ENCODE data around the gene HOXC5. TPM values are rescaled to one million over a fixed set of nuclear protein-coding genes. Genes with fewer than 3 reads are reported as not detected.

HOXC5 gene
- total RNA-seq, 1 experiment from 2014 or later = 5.0 TPM

GRCh38 chr12:54045401-54045800 lies 12.6 kb downstream of the HOXC5 start:
- Histone ChIP-seq H3K27me3 (ENCODE audit: control insufficient read depth, insufficient read depth, low read length) (no peaks in the 10 kb centered on the region), H3K4me1 (ENCODE audit: control insufficient read depth, insufficient read depth, low read length) (peaks cover 83% of the 10 kb centered on the region), H3K27ac (ENCODE audit: low read length) (no peak overlapping the region; the same call in 1 of the 2 replicates), H3K4me3 (ENCODE audit: low read depth in 2 of 2, low read length in 2 of 2) (no peak overlapping the region), H3K36me3 (ENCODE audit: control insufficient read depth, insufficient read depth, low read length) (no peaks in the 10 kb centered on the region), H3K9me3 (ENCODE audit: control insufficient read depth, insufficient read depth, low read depth, low read length) (no peaks in the 10 kb centered on the region)
- ATAC-seq = no peak
- intact Hi-C loops (cut with micrococcal nuclease; ENCODE audit: unreplicated experiment) (no loop called here), in situ Hi-C loops (cut with HindIII; ENCODE audit: low pct_unique_long_range_greater_than_20kb, low sequenced_read_pairs) (no loop called here)
- no peak for DNase-seq (ENCODE audit: low read depth, low spot score)
- TF ChIP-seq POLR2AphosphoS5 (IDR thresholded peaks at IDR 0.05; ENCODE audit: low read depth, low read length) (no peak), CTCF (IDR thresholded peaks at IDR 0.05) (no peak), TCF7L2 (IDR thresholded peaks at IDR 0.05; ENCODE audit: low read depth, low read length) (no peak), REST (IDR thresholded peaks at IDR 0.05; ENCODE audit: insufficient read depth in 1 of 2, low read depth in 2 of 2, low read length in 1 of 2) (no peak)
- no TSS peak for BruUV-seq (replicated peaks)
- ChIA-PET CTCF (no interaction called here), POLR2A (no interaction called here)

GRCh38 chr12:54045868-54046521 lies 13.1 kb downstream of the HOXC5 start:
- Histone ChIP-seq H3K9me3 (ENCODE audit: control insufficient read depth, insufficient read depth, low read depth, low read length) (no peaks in the 10 kb centered on the region), H3K4me1 (ENCODE audit: control insufficient read depth, insufficient read depth, low read length) (peaks cover 83% of the 10 kb centered on the region), H3K27ac (ENCODE audit: low read length) (no peak overlapping the region), H3K36me3 (ENCODE audit: control insufficient read depth, insufficient read depth, low read length) (no peaks in the 10 kb centered on the region), H3K4me3 (ENCODE audit: low read depth in 2 of 2, low read length in 2 of 2) (no peak overlapping the region), H3K27me3 (ENCODE audit: control insufficient read depth, insufficient read depth, low read length) (no peaks in the 10 kb centered on the region)
- ChIA-PET CTCF (no interaction called here), POLR2A (no interaction called here)
- ATAC-seq (no peak), DNase-seq (ENCODE audit: low read depth, low spot score) (no peak)
- in situ Hi-C loops (cut with HindIII; ENCODE audit: low pct_unique_long_range_greater_than_20kb, low sequenced_read_pairs) (no loop called here), intact Hi-C loops (cut with micrococcal nuclease; ENCODE audit: unreplicated experiment) (no loop called here)
- TF ChIP-seq CTCF (IDR thresholded peaks at IDR 0.05) (no peak), SIN3A (IDR thresholded peaks at IDR 0.05; ENCODE audit: borderline replicate concordance, insufficient read depth, low read depth, low read length) (no peak), TCF7L2 (IDR thresholded peaks at IDR 0.05; ENCODE audit: low read depth, low read length) (no peak), POLR2AphosphoS5 (IDR thresholded peaks at IDR 0.05; ENCODE audit: low read depth, low read length) (no peak), REST (IDR thresholded peaks at IDR 0.05; ENCODE audit: insufficient read depth in 1 of 2, low read depth in 2 of 2, low read length in 1 of 2) (no peak)
- no TSS peak for BruUV-seq (replicated peaks)

Measured in Panc1 (cell line).